Muscle of leg (tissue), 11 donors: ENCODE data around the gene SLC25A27. TPM values are rescaled to one million over a fixed set of nuclear protein-coding genes. Genes with fewer than 3 reads are reported as not detected.
"Not testable (repeated sequence)": the region's sequence is repeated elsewhere in the genome, so short reads cannot be mapped to it uniquely, and the experiment has no call there.

Source experiments
- DNase-seq: peaks from one replicate; pipeline ENCODE4 v3.0.0; 2013
- H3K27ac ChIP-seq: one replicate; pipeline ENCODE4 v1.5.1; 2013; ENCODE audit warnings: mild to moderate bottlenecking, low read length, control low read depth
- H3K27me3 ChIP-seq: one replicate; pipeline ENCODE4 v1.6.1; 2013; ENCODE audit warnings: low read length; ENCODE audit not compliant: control insufficient read depth, insufficient read depth
- H3K36me3 ChIP-seq: one replicate; pipeline ENCODE4 v1.6.1; 2013; ENCODE audit warnings: low read length; ENCODE audit not compliant: control insufficient read depth, insufficient read depth
- H3K4me1 ChIP-seq: one replicate; pipeline ENCODE4 v1.6.1; 2013; ENCODE audit warnings: low read length; ENCODE audit not compliant: control insufficient read depth, insufficient read depth
- H3K4me3 ChIP-seq: one replicate; pipeline ENCODE4 v1.5.1; 2013; ENCODE audit warnings: low read length, control low read depth
- H3K9me3 ChIP-seq: replicated peaks from 2 replicates; pipeline ENCODE4 v1.6.1; 2013; ENCODE audit warnings: low read depth, low read length; ENCODE audit not compliant: control insufficient read depth
- WGBS: methylation state at CpG from one replicate; pipeline ENCODE4 v1.1.5; 2013; ENCODE audit warnings: missing lambda C conversion rate; ENCODE audit not compliant: insufficient coverage; 5-methylcytosine and 5-hydroxymethylcytosine counted together
- polyA plus RNA-seq, 8 donors: library from polyadenylated mRNA; unstranded; fragments of 120-200 nt; gene quantifications; one replicate each; pipeline versions ENCODE4 v1.2.1 to v1.2.3, GENCODE V29; 2013; ENCODE audit warnings: inconsistent platforms in 1 of 8, low replicate concordance in 1 of 8; ENCODE audit not compliant: insufficient read length in 8 of 8, insufficient read depth in 1 of 8
- total RNA-seq: library from RNA; stranded (reverse); fragments of 120-200 nt; gene quantifications from one replicate; pipeline ENCODE4 v1.2.4, GENCODE V29; 2013

The SLC25A27 gene
- total and polyA plus RNA-seq, 9 donors: 8.6 to 29.0 (median 16.0) TPM

- Histone ChIP-seq H3K4me1 (no peaks in the 10 kb centered on the region), H3K36me3 (no peaks in the 10 kb centered on the region), H3K9me3 (no peaks in the 10 kb centered on the region), H3K27me3 (no peaks in the 10 kb centered on the region), H3K4me3 (no peak overlapping the region), H3K27ac (no peak overlapping the region)
- WGBS: no CpG with 5 or more reads among the region's 1 CpG
- DNase-seq: peak; percentile 27
These were observed 24.3 kb upstream of the SLC25A27 start for GRCh38 chr6:46628498-46628897.

- DNase-seq: no peak
- H3K36me3 ChIP-seq: no peaks in the 10 kb centered on the region
- no peak overlapping the region for H3K4me3 ChIP-seq
- H3K27me3 ChIP-seq: no peaks in the 10 kb centered on the region
- H3K9me3 ChIP-seq: no peaks in the 10 kb centered on the region
- no CpG with 5 or more reads among the region's 3 CpGs for WGBS
- H3K27ac ChIP-seq: no peak overlapping the region
- no peaks in the 10 kb centered on the region for H3K4me1 ChIP-seq
These were observed 23.8 kb upstream of the SLC25A27 start for GRCh38 chr6:46628976-46629375.

GRCh38 chr6:46629691-46630090 is 23.1 kb upstream of the SLC25A27 start:
- no peaks in the 10 kb centered on the region for H3K36me3 ChIP-seq
- DNase-seq: no peak
- 57% methylated on average over 1 of the region's 7 CpGs for WGBS
- no peak overlapping the region for H3K27ac ChIP-seq
- no peaks in the 10 kb centered on the region for H3K4me1 ChIP-seq
- no peak overlapping the region for H3K4me3 ChIP-seq
- no peaks in the 10 kb centered on the region for H3K27me3 ChIP-seq
- no peaks in the 10 kb centered on the region for H3K9me3 ChIP-seq

GRCh38 chr6:46632053-46632452 is 20.7 kb upstream of the SLC25A27 start:
- no peaks in the 10 kb centered on the region for H3K9me3 ChIP-seq
- no peak for DNase-seq
- H3K27ac ChIP-seq: no peak overlapping the region
- WGBS: no CpG with 5 or more reads among the region's 1 CpG
- no peaks in the 10 kb centered on the region for H3K36me3 ChIP-seq
- no peaks in the 10 kb centered on the region for H3K27me3 ChIP-seq
- no peaks in the 10 kb centered on the region for H3K4me1 ChIP-seq
- no peak overlapping the region for H3K4me3 ChIP-seq

GRCh38 chr6:46635462-46635861 is 17.3 kb upstream of the SLC25A27 start:
- no peak overlapping the region for H3K4me3 ChIP-seq
- no peak for DNase-seq
- no peak overlapping the region for H3K27ac ChIP-seq
- H3K27me3 ChIP-seq: no peaks in the 10 kb centered on the region
- H3K36me3 ChIP-seq: no peaks in the 10 kb centered on the region
- no peaks in the 10 kb centered on the region for H3K9me3 ChIP-seq
- 90% methylated on average over 4 of the region's 6 CpGs for WGBS
- no peaks in the 10 kb centered on the region for H3K4me1 ChIP-seq

GRCh38 chr6:46637145-46637544 is 15.6 kb upstream of the SLC25A27 start:
- Histone ChIP-seq H3K4me1 (no peaks in the 10 kb centered on the region), H3K27ac (no peak overlapping the region), H3K4me3 (no peak overlapping the region), H3K27me3 (no peaks in the 10 kb centered on the region), H3K9me3 (no peaks in the 10 kb centered on the region), H3K36me3 (no peaks in the 10 kb centered on the region)
- DNase-seq: peak; percentile 44
- no CpG with 5 or more reads among the region's 5 CpGs for WGBS

- no peak for DNase-seq
- H3K27me3 ChIP-seq: no peaks in the 10 kb centered on the region
- no peak overlapping the region for H3K4me3 ChIP-seq
- no CpG with 5 or more reads among the region's 1 CpG for WGBS
- H3K36me3 ChIP-seq: no peaks in the 10 kb centered on the region
- no peaks in the 10 kb centered on the region for H3K4me1 ChIP-seq
- no peak overlapping the region for H3K27ac ChIP-seq
- H3K9me3 ChIP-seq: no peaks in the 10 kb centered on the region
These were observed 14.8 kb upstream of the SLC25A27 start for GRCh38 chr6:46637933-46638332.

- Histone ChIP-seq H3K27me3 (no peaks in the 10 kb centered on the region), H3K36me3 (no peaks in the 10 kb centered on the region), H3K27ac (no peak overlapping the region), H3K4me1 (no peaks in the 10 kb centered on the region), H3K4me3 (no peak overlapping the region), H3K9me3 (no peaks in the 10 kb centered on the region)
- WGBS: 29% methylated on average over 1 of the region's 2 CpGs
- DNase-seq: no peak
These were observed 14.1 kb upstream of the SLC25A27 start for GRCh38 chr6:46638650-46639049.

- Histone ChIP-seq H3K27ac (no peak overlapping the region), H3K4me3 (no peak overlapping the region), H3K4me1 (no peaks in the 10 kb centered on the region), H3K27me3 (no peaks in the 10 kb centered on the region), H3K36me3 (no peaks in the 10 kb centered on the region), H3K9me3 (no peaks in the 10 kb centered on the region)
- no peak for DNase-seq
- 74% methylated on average over 2 of the region's 4 CpGs for WGBS
These were observed 9.6 kb upstream of the SLC25A27 start for GRCh38 chr6:46642928-46643751.

- H3K27me3 ChIP-seq: no peaks in the 10 kb centered on the region
- no CpG with 5 or more reads among the region's 1 CpG for WGBS
- no peaks in the 10 kb centered on the region for H3K9me3 ChIP-seq
- H3K4me3 ChIP-seq: no peak overlapping the region
- H3K4me1 ChIP-seq: no peaks in the 10 kb centered on the region
- no peak for DNase-seq
- no peaks in the 10 kb centered on the region for H3K36me3 ChIP-seq
- H3K27ac ChIP-seq: no peak overlapping the region
These were observed 7.5 kb upstream of the SLC25A27 start for GRCh38 chr6:46645265-46645664.

- no CpG with 5 or more reads among the region's 4 CpGs for WGBS
- H3K9me3 ChIP-seq, H3K4me3 ChIP-seq, H3K36me3 ChIP-seq, H3K27ac ChIP-seq, H3K4me1 ChIP-seq, DNase-seq, H3K27me3 ChIP-seq: not testable (repeated sequence)
These were observed 4.7 kb upstream of the SLC25A27 start for GRCh38 chr6:46648108-46648507.
